H1 (cell line): Measurements from ENCODE around the gene GPC6. TPM values are rescaled to one million over a fixed set of nuclear protein-coding genes. Genes with fewer than 3 reads are reported as not detected.

Experiments
- CTCF ChIA-PET: fragments of 300-600 bp; sonication (Branson Sonifier 250); formaldehyde crosslinking; loops from one replicate; lab custom pipeline; 2021; ENCODE audit not compliant: partially characterized antibody; lab: Charles Lee
- POLR2A ChIA-PET: fragments of 300-600 bp; sonication (Branson Sonifier 250); formaldehyde crosslinking; loops from one replicate; lab custom pipeline; 2021; ENCODE audit warnings: inconsistent platforms; ENCODE audit not compliant: partially characterized antibody; lab: Charles Lee
- DNase-seq, 2 experiments: peaks; one replicate each; pipeline versions ENCODE4 v3.0.0 to v3.0.0-alpha.2; 2010 to 2022; ENCODE audit warnings: low spot score in 2 of 2, low read depth in 1 of 2, mixed read lengths in 1 of 2
- FAIRE-seq: peaks from 2 replicates; lab custom pipeline; 2011; peaks lifted over from hg19 to GRCh38; lab: Jason Lieb, UNC
- H2AFZ ChIP-seq: 2 replicates; pipeline ENCODE4 v1.8.1; 2012; ENCODE audit warnings: low read length, inconsistent platforms
- H2AK5ac ChIP-seq: 2 replicates; pipeline ENCODE4 v1.6.1; 2013; ENCODE audit warnings: low read depth, low read length
- H2BK120ac ChIP-seq: replicated peaks from 2 replicates; pipeline ENCODE3; 2013; ENCODE audit warnings: low read depth, low read length, inconsistent platforms
- H2BK12ac ChIP-seq: 2 replicates; pipeline ENCODE4 v1.6.1; 2013; ENCODE audit warnings: low read depth, low read length
- H2BK15ac ChIP-seq: 2 replicates; pipeline ENCODE4 v1.6.1; 2013; ENCODE audit warnings: low read length
- H2BK20ac ChIP-seq: 2 replicates; pipeline ENCODE4 v1.6.1; 2013; ENCODE audit warnings: low read length
- H2BK5ac ChIP-seq: 2 replicates; pipeline ENCODE4 v1.6.1; 2013; ENCODE audit warnings: low read depth, low read length
- H3K14ac ChIP-seq: 2 replicates; pipeline ENCODE4 v1.6.1; 2013; ENCODE audit warnings: inconsistent platforms; ENCODE audit not compliant: insufficient read length
- H3K18ac ChIP-seq: 2 replicates; pipeline ENCODE4 v1.6.1; 2013; ENCODE audit warnings: low read length; ENCODE audit errors: extremely low read depth
- H3K23ac ChIP-seq: 2 replicates; pipeline ENCODE4 v1.6.1; 2013; ENCODE audit warnings: inconsistent platforms; ENCODE audit not compliant: insufficient read length
- H3K23me2 ChIP-seq: 2 replicates; pipeline ENCODE4 v1.6.1; 2013; ENCODE audit warnings: low read depth, low read length
- H3K27ac ChIP-seq: 2 replicates; pipeline ENCODE4 v1.6.1; 2011; ENCODE audit warnings: low read depth, low read length, inconsistent platforms
- H3K27me3 ChIP-seq, 4 experiments: replicated peaks in 1 of 4; 1 replicate in 1 of 4; 2 replicates in 3 of 4; pipeline versions ENCODE4 v1.6.1 to v1.8.1; 2011 to 2013; ENCODE audit warnings: low read length in 3 of 4, mild to moderate bottlenecking in 3 of 4, inconsistent platforms in 2 of 4, mixed read lengths in 2 of 4, moderate library complexity in 1 of 4; ENCODE audit not compliant: control insufficient read depth in 3 of 4, insufficient read depth in 3 of 4; ENCODE audit errors: extremely low read depth in 1 of 4
- H3K36me3 ChIP-seq, 4 experiments: 2 replicates each; pipeline versions ENCODE4 v1.6.1 to v1.8.1; 2011 to 2013; ENCODE audit warnings: mild to moderate bottlenecking in 4 of 4, low read length in 3 of 4, moderate library complexity in 2 of 4, control low read depth in 1 of 4, inconsistent platforms in 1 of 4; ENCODE audit not compliant: insufficient read depth in 4 of 4, control insufficient read depth in 2 of 4
- H3K4ac ChIP-seq: replicated peaks from 2 replicates; pipeline ENCODE3; 2013; ENCODE audit warnings: low read length, low read depth, mixed read lengths, inconsistent platforms; ENCODE audit not compliant: insufficient read length
- H3K4me1 ChIP-seq, 4 experiments: replicated peaks in 1 of 4; 1 replicate in 1 of 4; 2 replicates in 3 of 4; pipeline versions ENCODE4 v1.6.1 to v1.8.1; 2011 to 2013; ENCODE audit warnings: low read length in 3 of 4, inconsistent platforms in 2 of 4, mixed read lengths in 1 of 4; ENCODE audit not compliant: insufficient read depth in 4 of 4, control insufficient read depth in 3 of 4
- H3K4me2 ChIP-seq, 2 experiments: 2 replicates each; pipeline versions ENCODE4 v1.6.1 to v1.8.1; 2011 to 2013; ENCODE audit warnings: low read depth in 2 of 2, low read length in 2 of 2, control low read depth in 1 of 2, inconsistent platforms in 1 of 2, mild to moderate bottlenecking in 1 of 2; ENCODE audit not compliant: insufficient read depth in 1 of 2
- H3K4me3 ChIP-seq, 4 experiments: fragments of 200-600, 300-600 bp in 1 of 4; sonication (generic), shearing (Covaris generic), sonication (Bioruptor Twin) in 1 of 4; 2 replicates each; pipeline versions ENCODE4 v1.5.1 to v1.8.1; 2011 to 2016; ENCODE audit warnings: low read length in 4 of 4, low read depth in 3 of 4, control low read depth in 2 of 4, inconsistent platforms in 2 of 4, mild to moderate bottlenecking in 2 of 4, mixed read lengths in 1 of 4, moderate library complexity in 1 of 4; ENCODE audit not compliant: insufficient read depth in 2 of 4; ENCODE audit errors: extremely low read depth in 1 of 4
- H3K56ac ChIP-seq: replicated peaks from 2 replicates; pipeline ENCODE3; 2013; ENCODE audit warnings: low read depth, mild to moderate bottlenecking, mixed read lengths, low read length, inconsistent platforms; ENCODE audit not compliant: insufficient read length
- H3K79me1 ChIP-seq: 2 replicates; pipeline ENCODE4 v1.6.1; 2013; ENCODE audit warnings: low read depth, low read length, control low read depth
- H3K79me2 ChIP-seq, 2 experiments: 2 replicates each; pipeline versions ENCODE4 v1.6.1 to v1.8.1; 2012 to 2013; ENCODE audit warnings: low read length in 2 of 2, mild to moderate bottlenecking in 2 of 2, inconsistent platforms in 1 of 2; ENCODE audit not compliant: insufficient read depth in 2 of 2, control insufficient read depth in 1 of 2
- H3K9ac ChIP-seq, 4 experiments: replicated peaks in 1 of 4; 1 replicate in 1 of 4; 2 replicates in 3 of 4; pipeline versions ENCODE4 v1.6.1 to v1.8.1; 2011 to 2013; ENCODE audit warnings: low read depth in 3 of 4, low read length in 3 of 4, control low read depth in 2 of 4, mild to moderate bottlenecking in 2 of 4, moderate library complexity in 2 of 4, inconsistent platforms in 1 of 4; ENCODE audit errors: extremely low read depth in 1 of 4
- H3K9me3 ChIP-seq, 2 experiments: 2 replicates each; pipeline versions ENCODE4 v1.6.1 to v1.8.1; 2012 to 2013; ENCODE audit warnings: mild to moderate bottlenecking in 2 of 2, moderate library complexity in 2 of 2, control low read depth in 1 of 2, inconsistent platforms in 1 of 2, low read depth in 1 of 2, low read length in 1 of 2, mixed read lengths in 1 of 2; ENCODE audit not compliant: insufficient read depth in 2 of 2
- H4K20me1 ChIP-seq, 2 experiments: replicated peaks in 1 of 2; 2 replicates each; pipeline versions ENCODE3 to v1.8.1; 2011 to 2013; ENCODE audit warnings: inconsistent platforms in 2 of 2, low read length in 2 of 2, mild to moderate bottlenecking in 1 of 2; ENCODE audit not compliant: insufficient read depth in 2 of 2, control insufficient read depth in 1 of 2
- H4K5ac ChIP-seq: 2 replicates; pipeline ENCODE4 v1.6.1; 2013; ENCODE audit warnings: low read length, low read depth, mixed read lengths, inconsistent platforms; ENCODE audit not compliant: insufficient read length
- H4K8ac ChIP-seq: 2 replicates; pipeline ENCODE4 v1.8.0; 2013; ENCODE audit warnings: mild to moderate bottlenecking, moderate library complexity, low read length, inconsistent platforms; ENCODE audit not compliant: insufficient read depth; ENCODE audit errors: extremely low read depth
- H4K91ac ChIP-seq: replicated peaks from 2 replicates; pipeline ENCODE3; 2013; ENCODE audit warnings: low read length, mixed read lengths, inconsistent platforms; ENCODE audit not compliant: insufficient read length
- SP4 ChIP-seq: IDR thresholded peaks from 2 replicates; pipeline ENCODE4 v1.6.1; 2012; ENCODE audit warnings: low read length, inconsistent platforms
- WGBS, 2 experiments: shearing (Covaris generic) in 1 of 2; methylation state at CpG; one replicate each; pipeline versions ENCODE4 v1.1.6 to v1.1.7; 2013 to 2015; ENCODE audit warnings: low lambda C conversion rate in 2 of 2, mixed read lengths in 2 of 2, inconsistent platforms in 1 of 2, low coverage in 1 of 2, missing lambda C conversion rate in 1 of 2; ENCODE audit not compliant: insufficient replicate concordance in 2 of 2, insufficient coverage in 1 of 2, insufficient read length in 1 of 2; ENCODE audit errors: extremely low coverage in 1 of 2, missing lambda C conversion rate in 1 of 2; 5-methylcytosine and 5-hydroxymethylcytosine counted together
- polyA plus RNA-seq, 7 experiments: library from polyadenylated mRNA; depleted of rRNA in 3 of 7; stranded (reverse) in 5 of 7; unstranded in 2 of 7; fragments of >200 nt in 5 of 7; fragments of 200-250 nt in 2 of 7; gene quantifications; 1 replicate in 5 of 7; 2 replicates in 1 of 7; 4 replicates in 1 of 7; pipeline versions ENCODE4 v1.2.1 to v1.2.3, GENCODE V29; 2011 to 2013; ENCODE audit warnings: missing spikeins in 2 of 7, mixed read lengths in 2 of 7
- total RNA-seq: library from RNA; stranded (reverse); fragmentation: NEBNext Ultra II Directional; extraction: Animal tissue kit (Norgen Biotek cat#: 25700); gene quantifications from 2 replicates; pipeline ENCODE4 v1.2.1, GENCODE V29; 2021

GPC6 gene
- total and polyA plus RNA-seq, 2 of the 8 experiments (the other 6 are each of a cell fraction or from before 2014, with no cell fraction given), result 5.4 to 12.0 TPM

GRCh38 chr13:94303644-94304174 is 1077.1 kb downstream of the GPC6 start:
- no peak overlapping the region for H4K91ac ChIP-seq
- no peaks in the 10 kb centered on the region for H3K36me3 ChIP-seq
- 0 out of 2 replicates have a peak overlapping the region, but pooled peaks have one; percentile 15 for H2BK20ac ChIP-seq
- H3K4ac ChIP-seq, result no peak overlapping the region
- CTCF ChIA-PET, result interaction anchor here (0.6 to 1.1 kb wide), 3 partner anchors 42 to 107 kb away, joined by 3 read pairs; no protein-coding TSS in a partner anchor
- H3K27me3 ChIP-seq, result no peaks in the 10 kb centered on the region
- H3K56ac ChIP-seq, result no peak overlapping the region
- DNase-seq, result no peak
- no peak overlapping the region for H4K5ac ChIP-seq
- no peak overlapping the region for H3K14ac ChIP-seq
- no peaks in the 10 kb centered on the region for H3K23me2 ChIP-seq
- POLR2A ChIA-PET, result interaction anchor here (1.4 kb wide), 1 partner anchor 9 kb away, joined by 3 read pairs; no protein-coding TSS in a partner anchor
- TF ChIP-seq SP4, result no peak
- TF ChIP-seq, all 59 proteins: peak for 0
- FAIRE-seq, result no peak
- H2BK12ac ChIP-seq, result no peak overlapping the region
- H2AFZ ChIP-seq, result no peak overlapping the region
- H3K18ac ChIP-seq, result no peak overlapping the region
- no peak overlapping the region for H3K9ac ChIP-seq
- H3K4me1 ChIP-seq, result peaks cover 0 to 8% (median 3%) of the 10 kb centered on the region in 4 experiments; a peak in 4 of 7 replicates
- no peak overlapping the region for H4K8ac ChIP-seq
- H2BK15ac ChIP-seq, result no peak overlapping the region
- H3K79me2 ChIP-seq, result no peaks in the 10 kb centered on the region
- WGBS, 2 experiments, result 51% methylated on average over 7 of the region's 7 CpGs; no CpG with 5 or more reads in 1 of the 2 experiments
- no peak overlapping the region for H2AK5ac ChIP-seq
- no peak overlapping the region for H3K23ac ChIP-seq
- no peak overlapping the region for H3K4me3 ChIP-seq
- no peak overlapping the region for H2BK5ac ChIP-seq
- H3K79me1 ChIP-seq, result no peaks in the 10 kb centered on the region
- no peak overlapping the region for H3K27ac ChIP-seq
- H4K20me1 ChIP-seq, result no peaks in the 10 kb centered on the region
- no peak overlapping the region for H2BK120ac ChIP-seq
- no peaks in the 10 kb centered on the region for H3K9me3 ChIP-seq
- H3K4me2 ChIP-seq, result no peak overlapping the region; a peak in 2 of 4 replicates
